Activated CD8-positive, alpha-beta memory T cell treated with anti-CD3 and anti-CD28 coated beads, Interleukin-2, amount 50 U/mL, for 24 hours (primary cell): ENCODE data around the gene SLC33A1.
"Not testable (repeated sequence)": the region's sequence is repeated elsewhere in the genome, so short reads cannot be mapped to it uniquely, and the experiment has no call there.

Experiments
- DNase-seq: peaks from one replicate; pipeline ENCODE4 v3.0.0-alpha.2; 2020; ENCODE audit errors: extremely low read depth

SLC33A1 gene

GRCh38 chr3:155862290-155862982, 8.2 kb upstream of the SLC33A1 start:
- not testable (repeated sequence) for DNase-seq

GRCh38 chr3:155861476-155862183, 7.4 kb upstream of the SLC33A1 start:
- DNase-seq = no peak

GRCh38 chr3:155860424-155860823, 6.2 kb upstream of the SLC33A1 start:
- not testable (repeated sequence) for DNase-seq

GRCh38 chr3:155859859-155860258, 5.6 kb upstream of the SLC33A1 start:
- no peak for DNase-seq

GRCh38 chr3:155853214-155854140, 750 bp downstream of the SLC33A1 start:
- no peak for DNase-seq

GRCh38 chr3:155852341-155852740, 1.9 kb downstream of the SLC33A1 start:
- no peak for DNase-seq

GRCh38 chr3:155849404-155849803, 4.8 kb downstream of the SLC33A1 start:
- DNase-seq = not testable (repeated sequence)

GRCh38 chr3:155847993-155848392, 6.2 kb downstream of the SLC33A1 start:
- no peak for DNase-seq

GRCh38 chr3:155846119-155846518, 8.1 kb downstream of the SLC33A1 start:
- no peak for DNase-seq

- no peak for DNase-seq
These were observed 10.7 kb downstream of the SLC33A1 start for GRCh38 chr3:155843569-155843968.

- no peak for DNase-seq
These were observed 18.7 kb downstream of the SLC33A1 start for GRCh38 chr3:155835341-155836071.

- not testable (repeated sequence) for DNase-seq
These were observed 25.6 kb downstream of the SLC33A1 start for GRCh38 chr3:155828490-155829098.

- no peak for DNase-seq
These were observed 39.1 kb downstream of the SLC33A1 start for GRCh38 chr3:155815030-155815545.

GRCh38 chr3:155813224-155813623, 41.0 kb downstream of the SLC33A1 start:
- DNase-seq = not testable (repeated sequence)

GRCh38 chr3:155809181-155809580, 45.0 kb downstream of the SLC33A1 start:
- no peak for DNase-seq

- DNase-seq = no peak
These were observed 46.4 kb downstream of the SLC33A1 start for GRCh38 chr3:155807823-155808222.

GRCh38 chr3:155805802-155806618, 48.2 kb downstream of the SLC33A1 start, which contains the start of gene C3orf33:
Gene C3orf33, minus strand, starts transcription at chr3:155806278. Its CDS starts 26 bp downstream, at chr3:155806252.
- DNase-seq = peak; percentile 19

GRCh38 chr3:155805204-155805801, 48.9 kb downstream of the SLC33A1 start:
- peak; percentile 13 for DNase-seq

- DNase-seq = no peak
These were observed 49.9 kb downstream of the SLC33A1 start for GRCh38 chr3:155804323-155804722.
